HCT116 (cell line): ENCODE data around the gene UQCRQ. TPM values are rescaled to one million over a fixed set of nuclear protein-coding genes. Genes with fewer than 3 reads are reported as not detected.

ENCODE experiments used
- ATAC-seq: fragments of 200-7000 bp; cut with Tn5 transposase; 2 replicates; pipeline ENCODE4 v1.9.1; 2020; ENCODE audit warnings: mild to moderate bottlenecking, moderate library complexity
- BruUV-seq: library from RNA; stranded (reverse); fragments of 400-500 nt; replicated peaks from 2 replicates; lab custom pipeline; 2021; lab: Mats Ljungman, UMichigan
- CTCF ChIA-PET: fragments of 300-600 bp; sonication (Branson Sonifier 250); formaldehyde crosslinking; loops from one replicate; lab custom pipeline; 2021; ENCODE audit warnings: antibody characterized with exemption; lab: Charles Lee
- POLR2A ChIA-PET: fragments of 300-600, 350-600 bp; sonication (Branson Sonifier 250); formaldehyde crosslinking; loops from one replicate; lab custom pipeline; 2021; ENCODE audit warnings: antibody characterized with exemption; lab: Charles Lee
- RAD21 ChIA-PET, 2 experiments: fragments of 300-600 bp; sonication (Branson Sonifier 250); formaldehyde crosslinking; loops; one replicate each; lab custom pipeline; 2023; ENCODE audit warnings: low total read pairs in 2 of 2; ENCODE audit not compliant: uncharacterized antibody in 2 of 2, unreplicated experiment in 2 of 2, low non-redundant PET in 1 of 2; lab: Charles Lee
- DNase-seq: peaks from one replicate; pipeline ENCODE4 v3.0.0-alpha.2; 2010; ENCODE audit warnings: low read depth, low spot score
- H2AFZ ChIP-seq: fragments of 200-600 bp; shearing (Covaris generic), sonication (generic); 2 replicates; pipeline ENCODE4 v1.6.1; 2017; ENCODE audit warnings: low read depth, mixed run types, mixed read lengths, antibody characterized with exemption, low read length; ENCODE audit not compliant: poor library complexity, severe bottlenecking
- H3K27ac ChIP-seq: 2 replicates; pipeline ENCODE4 v1.5.1; 2012; ENCODE audit warnings: low read depth, low read length
- H3K27me3 ChIP-seq: fragments of 200-600 bp; sonication (generic); 2 replicates; pipeline ENCODE4 v1.6.1; 2016; ENCODE audit warnings: mixed run types, low read length, mixed read lengths; ENCODE audit not compliant: insufficient read depth
- H3K36me3 ChIP-seq, 2 experiments: fragments of 200-500 bp in 1 of 2; fragments of 200-600 bp in 1 of 2; sonication (Bioruptor generic) in 1 of 2; sonication (generic) in 1 of 2; 2 replicates each; pipeline versions ENCODE4 v1.5.1 to v1.6.1; 2014 to 2016; ENCODE audit warnings: low read length in 2 of 2, inconsistent platforms in 1 of 2, mixed read lengths in 1 of 2, mixed run types in 1 of 2; ENCODE audit not compliant: insufficient read depth in 2 of 2, control insufficient read depth in 1 of 2
- H3K4me1 ChIP-seq, 2 experiments: fragments of 200-600 bp in 1 of 2; sonication (generic) in 1 of 2; 2 replicates each; pipeline versions ENCODE4 v1.5.1 to v1.6.1; 2012 to 2017; ENCODE audit warnings: low read length in 2 of 2, inconsistent platforms in 1 of 2, mild to moderate bottlenecking in 1 of 2, mixed read lengths in 1 of 2, mixed run types in 1 of 2, moderate library complexity in 1 of 2; ENCODE audit not compliant: insufficient read depth in 2 of 2, control insufficient read depth in 1 of 2
- H3K4me2 ChIP-seq: fragments of 200-600 bp; sonication (generic); 2 replicates; pipeline ENCODE4 v1.6.1; 2017; ENCODE audit warnings: mixed run types, low read length, mixed read lengths
- H3K4me3 ChIP-seq, 2 experiments: fragments of 200-600 bp in 1 of 2; sonication (generic) in 1 of 2; replicated peaks in 1 of 2; 2 replicates each; pipeline ENCODE4 v1.5.1; 2011 to 2016; ENCODE audit warnings: low read length in 2 of 2, control low read depth in 1 of 2, low read depth in 1 of 2, mild to moderate bottlenecking in 1 of 2, mixed read lengths in 1 of 2, mixed run types in 1 of 2
- H3K79me2 ChIP-seq: fragments of 200-600 bp; sonication (generic); 2 replicates; pipeline ENCODE4 v1.6.1; 2017; ENCODE audit warnings: mild to moderate bottlenecking, mixed run types, low read length, moderate library complexity, mixed read lengths; ENCODE audit not compliant: insufficient read depth
- H3K9ac ChIP-seq: fragments of 200-600 bp; sonication (generic); 2 replicates; pipeline ENCODE4 v1.6.1; 2016; ENCODE audit warnings: low read length, mixed read lengths
- H3K9me2 ChIP-seq: fragments of 200-600 bp; sonication (generic), shearing (Covaris generic); 2 replicates; pipeline ENCODE4 v1.6.1; 2017; ENCODE audit warnings: mixed run types, mild to moderate bottlenecking, moderate library complexity; ENCODE audit not compliant: insufficient read depth
- H3K9me3 ChIP-seq, 2 experiments: fragments of 200-500 bp in 1 of 2; fragments of 200-600 bp in 1 of 2; sonication (Bioruptor generic) in 1 of 2; sonication (generic) in 1 of 2; 2 replicates each; pipeline ENCODE4 v1.6.1; 2014 to 2017; ENCODE audit warnings: low read length in 2 of 2, mixed read lengths in 2 of 2, inconsistent platforms in 1 of 2, low read depth in 1 of 2, mild to moderate bottlenecking in 1 of 2, mixed run types in 1 of 2, moderate library complexity in 1 of 2; ENCODE audit not compliant: control insufficient read depth in 1 of 2, insufficient read depth in 1 of 2
- H4K20me1 ChIP-seq: fragments of 200-600 bp; sonication (generic), shearing (Covaris generic); 2 replicates; pipeline ENCODE4 v1.6.1; 2017; ENCODE audit warnings: mixed run types, mild to moderate bottlenecking, moderate library complexity; ENCODE audit not compliant: insufficient read depth
- CBX3 ChIP-seq: IDR thresholded peaks from 2 replicates; pipeline ENCODE4 v1.6.1; 2012; ENCODE audit warnings: low read depth
- CTCF ChIP-seq, 3 experiments: fragments of 200-600 bp in 1 of 3; sonication (generic) in 1 of 3; IDR thresholded peaks in 2 of 3; conservative IDR thresholded peaks in 1 of 3; 2 replicates each; pipeline ENCODE4 v1.5.1; 2012 to 2017; ENCODE audit warnings: low read depth in 2 of 3, low read length in 2 of 3, antibody characterized with exemption in 1 of 3, borderline replicate concordance in 1 of 3, control low read depth in 1 of 3, mild to moderate bottlenecking in 1 of 3, mixed read lengths in 1 of 3, mixed run types in 1 of 3, moderate library complexity in 1 of 3; ENCODE audit not compliant: insufficient read depth in 1 of 3
- EGR1 ChIP-seq: IDR thresholded peaks from 2 replicates; pipeline ENCODE4 v1.6.1; 2012; ENCODE audit warnings: low read depth
- ELF1 ChIP-seq: IDR thresholded peaks from 2 replicates; pipeline ENCODE4 v1.6.1; 2012; ENCODE audit warnings: low read depth, borderline replicate concordance
- MAX ChIP-seq: IDR thresholded peaks from 2 replicates; pipeline ENCODE4 v1.6.1; 2012
- POLR2A ChIP-seq: IDR thresholded peaks from 2 replicates; pipeline ENCODE4 v1.7.0; 2011; ENCODE audit warnings: borderline replicate concordance; ENCODE audit not compliant: insufficient read depth, insufficient read length; ENCODE audit errors: extremely low read depth
- POLR2AphosphoS5 ChIP-seq: IDR thresholded peaks from 2 replicates; pipeline ENCODE4 v1.6.1; 2011; ENCODE audit warnings: mild to moderate bottlenecking, low read depth, low read length, moderate library complexity
- RAD21 ChIP-seq: IDR thresholded peaks from 2 replicates; pipeline ENCODE4 v1.6.1; 2012; ENCODE audit warnings: low read depth, mild to moderate bottlenecking
- SIN3A ChIP-seq: IDR thresholded peaks from 2 replicates; pipeline ENCODE4 v1.6.1; 2012; ENCODE audit warnings: low read depth
- SP1 ChIP-seq: IDR thresholded peaks from 2 replicates; pipeline ENCODE4 v1.6.1; 2012; ENCODE audit warnings: low read depth
- SRF ChIP-seq: IDR thresholded peaks from 2 replicates; pipeline ENCODE4 v1.6.1; 2012; ENCODE audit warnings: low read depth
- TCF7L2 ChIP-seq: IDR thresholded peaks from 2 replicates; pipeline ENCODE4 v1.7.0; 2011; ENCODE audit warnings: borderline replicate concordance, inconsistent platforms; ENCODE audit not compliant: insufficient read depth, insufficient read length; ENCODE audit errors: extremely low read depth
- YY1 ChIP-seq: IDR thresholded peaks from 2 replicates; pipeline ENCODE4 v1.6.1; 2011; ENCODE audit warnings: low read length, low read depth, moderate library complexity, mild to moderate bottlenecking; ENCODE audit not compliant: insufficient replicate concordance; ENCODE audit errors: extremely low read depth
- ZBTB33 ChIP-seq: IDR thresholded peaks from 2 replicates; pipeline ENCODE4 v1.6.1; 2011; ENCODE audit warnings: mild to moderate bottlenecking, low read length, moderate library complexity; ENCODE audit not compliant: insufficient replicate concordance; ENCODE audit errors: extremely low read depth
- ZFX ChIP-seq: fragments of 450-650 bp; IDR thresholded peaks from 2 replicates; pipeline ENCODE4 v1.6.1; 2017
- ZNF274 ChIP-seq: fragments of 200-500 bp; sonication (Bioruptor generic); IDR thresholded peaks from 2 replicates; pipeline ENCODE4 v1.6.1; 2014; ENCODE audit warnings: mild to moderate bottlenecking, low read depth, low read length, inconsistent platforms
- intact Hi-C: fragments of 100-400 bp; cut with micrococcal nuclease; formaldehyde crosslinking; loops from 2 replicates; pipeline ENCODE4 v1.10.0; 2022
- total RNA-seq: library from RNA; stranded (reverse); gene quantifications from one replicate; pipeline ENCODE4 v1.2.1, GENCODE V29; 2021; ENCODE audit not compliant: unreplicated experiment
- TF ChIP-seq, protein P1 (sequence below): IDR thresholded peaks from 2 replicates; pipeline ENCODE4 v1.6.1; 2012; ENCODE audit warnings: low read depth
- TF ChIP-seq, protein P2 (sequence below): IDR thresholded peaks from 2 replicates; pipeline ENCODE4 v1.6.1; 2012

The UQCRQ gene
- total RNA-seq, 1 experiment from 2014 or later = 528 TPM

GRCh38 chr5:132824426-132824825 is 42.0 kb upstream of the UQCRQ start:
- Histone ChIP-seq H3K27me3 (no peaks in the 10 kb centered on the region), H3K9me2 (no peaks in the 10 kb centered on the region), H3K27ac (no peak overlapping the region), H3K79me2 (peaks cover 6% of the 10 kb centered on the region; the same call in 1 of the 2 replicates), H3K9ac (no peak overlapping the region), H3K4me2 (no peak overlapping the region), H3K9me3 (no peaks in the 10 kb centered on the region), H4K20me1 (no peaks in the 10 kb centered on the region), H3K36me3 (no peaks in the 10 kb centered on the region), H2AFZ (no peak overlapping the region), H3K4me3 (no peak overlapping the region), H3K4me1 (peaks cover 5 to 16% of the 10 kb centered on the region in 2 experiments; a peak in 2 of 4 replicates)
- ATAC-seq (no peak), DNase-seq (no peak)
- TF ChIP-seq ZNF274 = no peak
- TF ChIP-seq ZBTB33 = no peak
- no peak for TF ChIP-seq YY1
- no peak for TF ChIP-seq RAD21
- no peak for TF ChIP-seq MAX
- TF ChIP-seq, protein P1, sequence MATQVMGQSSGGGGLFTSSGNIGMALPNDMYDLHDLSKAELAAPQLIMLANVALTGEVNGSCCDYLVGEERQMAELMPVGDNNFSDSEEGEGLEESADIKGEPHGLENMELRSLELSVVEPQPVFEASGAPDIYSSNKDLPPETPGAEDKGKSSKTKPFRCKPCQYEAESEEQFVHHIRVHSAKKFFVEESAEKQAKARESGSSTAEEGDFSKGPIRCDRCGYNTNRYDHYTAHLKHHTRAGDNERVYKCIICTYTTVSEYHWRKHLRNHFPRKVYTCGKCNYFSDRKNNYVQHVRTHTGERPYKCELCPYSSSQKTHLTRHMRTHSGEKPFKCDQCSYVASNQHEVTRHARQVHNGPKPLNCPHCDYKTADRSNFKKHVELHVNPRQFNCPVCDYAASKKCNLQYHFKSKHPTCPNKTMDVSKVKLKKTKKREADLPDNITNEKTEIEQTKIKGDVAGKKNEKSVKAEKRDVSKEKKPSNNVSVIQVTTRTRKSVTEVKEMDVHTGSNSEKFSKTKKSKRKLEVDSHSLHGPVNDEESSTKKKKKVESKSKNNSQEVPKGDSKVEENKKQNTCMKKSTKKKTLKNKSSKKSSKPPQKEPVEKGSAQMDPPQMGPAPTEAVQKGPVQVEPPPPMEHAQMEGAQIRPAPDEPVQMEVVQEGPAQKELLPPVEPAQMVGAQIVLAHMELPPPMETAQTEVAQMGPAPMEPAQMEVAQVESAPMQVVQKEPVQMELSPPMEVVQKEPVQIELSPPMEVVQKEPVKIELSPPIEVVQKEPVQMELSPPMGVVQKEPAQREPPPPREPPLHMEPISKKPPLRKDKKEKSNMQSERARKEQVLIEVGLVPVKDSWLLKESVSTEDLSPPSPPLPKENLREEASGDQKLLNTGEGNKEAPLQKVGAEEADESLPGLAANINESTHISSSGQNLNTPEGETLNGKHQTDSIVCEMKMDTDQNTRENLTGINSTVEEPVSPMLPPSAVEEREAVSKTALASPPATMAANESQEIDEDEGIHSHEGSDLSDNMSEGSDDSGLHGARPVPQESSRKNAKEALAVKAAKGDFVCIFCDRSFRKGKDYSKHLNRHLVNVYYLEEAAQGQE = no peak
- TF ChIP-seq CBX3 = no peak
- TF ChIP-seq TCF7L2 = no peak
- TF ChIP-seq SIN3A = no peak
- TF ChIP-seq SP1 = no peak
- no peak for TF ChIP-seq ELF1
- no peak for TF ChIP-seq EGR1
- no peak for TF ChIP-seq ZFX
- no peak for TF ChIP-seq POLR2AphosphoS5
- no peak for TF ChIP-seq POLR2A
- TF ChIP-seq SRF = no peak
- no peak for TF ChIP-seq CTCF (IDR thresholded peaks at IDR 0.05 in 2 of 3, conservative IDR thresholded peaks at IDR 0.05 in 1 of 3; ENCODE audit: borderline replicate concordance in 1 of 3, insufficient read depth in 1 of 3, low read depth in 2 of 3, low read length in 2 of 3)
- TF ChIP-seq, protein P2, sequence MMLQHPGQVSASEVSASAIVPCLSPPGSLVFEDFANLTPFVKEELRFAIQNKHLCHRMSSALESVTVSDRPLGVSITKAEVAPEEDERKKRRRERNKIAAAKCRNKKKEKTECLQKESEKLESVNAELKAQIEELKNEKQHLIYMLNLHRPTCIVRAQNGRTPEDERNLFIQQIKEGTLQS = no peak
- CTCF ChIA-PET = no interaction called here
- POLR2A ChIA-PET = no interaction called here
- intact Hi-C loops = no loop called here
- no TSS peak for BruUV-seq
- RAD21 ChIA-PET = no interaction called here
